Dermis lymphatic vessel endothelial cell (primary cell): Measurements from ENCODE around the gene UBTFL1. TPM values are rescaled to one million over a fixed set of nuclear protein-coding genes. Genes with fewer than 3 reads are reported as not detected.

Experiments used
- total RNA-seq: library from RNA; depleted of rRNA; stranded (reverse); fragments of >200 nt; gene quantifications from 2 replicates; pipeline ENCODE4 v1.2.1, GENCODE V29; 2014

UBTFL1 gene, protein sequence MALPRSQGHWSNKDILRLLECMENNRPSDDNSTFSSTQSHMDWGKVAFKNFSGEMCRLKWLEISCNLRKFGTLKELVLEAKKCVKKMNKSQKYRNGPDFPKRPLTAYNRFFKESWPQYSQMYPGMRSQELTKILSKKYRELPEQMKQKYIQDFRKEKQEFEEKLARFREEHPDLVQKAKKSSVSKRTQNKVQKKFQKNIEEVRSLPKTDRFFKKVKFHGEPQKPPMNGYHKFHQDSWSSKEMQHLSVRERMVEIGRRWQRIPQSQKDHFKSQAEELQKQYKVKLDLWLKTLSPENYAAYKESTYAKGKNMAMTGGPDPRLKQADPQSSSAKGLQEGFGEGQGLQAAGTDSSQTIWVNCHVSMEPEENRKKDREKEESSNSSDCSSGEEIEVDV
- total RNA-seq: not detected in 2 replicates

DNA sequence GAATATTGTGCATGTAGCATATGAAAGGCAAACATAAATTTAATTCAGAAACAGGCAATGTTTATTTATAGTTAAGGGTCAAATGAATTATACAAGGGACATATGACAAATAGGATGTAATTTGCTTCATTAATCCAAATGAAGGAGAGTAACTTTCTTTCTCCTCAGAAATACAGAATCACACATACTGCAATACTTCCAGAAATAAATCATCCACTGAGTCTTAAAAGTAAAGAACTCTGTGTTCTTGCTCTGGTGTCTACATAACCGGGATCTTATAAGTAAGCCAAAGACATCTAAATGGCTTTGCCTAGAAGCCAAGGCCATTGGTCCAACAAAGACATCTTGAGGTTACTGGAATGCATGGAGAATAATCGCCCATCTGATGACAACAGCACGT lies at the start of gene UBTFL1:
Gene UBTFL1 (plus strand): TSS at position 301 of the 400 bp plus-strand sequence. CDS start 0 bp downstream, at position 301.

DNA sequence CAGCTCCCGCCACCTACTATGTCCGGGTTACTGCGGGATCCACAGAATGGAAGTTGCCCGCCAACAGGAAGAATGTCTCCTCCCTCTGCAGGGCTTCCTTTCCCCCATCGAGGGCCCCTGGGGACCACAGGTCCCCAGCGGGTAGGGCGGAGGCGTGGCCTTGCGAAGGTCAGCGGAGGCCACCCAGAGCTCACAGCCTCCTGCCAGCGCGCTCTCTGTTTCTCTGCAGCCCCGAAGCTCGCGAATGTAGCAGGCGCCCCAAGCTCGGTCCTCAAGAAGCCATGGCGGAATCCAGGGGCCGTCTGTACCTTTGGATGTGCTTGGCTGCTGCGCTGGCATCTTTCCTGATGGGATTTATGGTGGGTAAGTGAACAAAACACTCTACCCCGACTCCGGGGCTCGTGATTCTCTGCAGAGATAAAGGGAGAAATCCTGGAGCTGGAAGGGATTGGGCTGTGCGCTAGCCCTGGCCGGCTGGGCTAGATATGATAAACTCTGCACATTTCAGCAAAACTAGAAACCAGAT lies 48.8 kb downstream of the UBTFL1 start, which contains the start of gene NAALAD2:
Gene NAALAD2 (plus strand): TSS at position 186 of the 526 bp plus-strand sequence. CDS start 96 bp downstream, at position 282.

Other genes with a start within 250 kb of the UBTFL1 start
- not detected in 2 replicates for gene TRIM64B, start 207.5 kb upstream of the UBTFL1 start, total RNA-seq
- not detected in 2 replicates for gene TRIM49D1, start 163.7 kb upstream of the UBTFL1 start, total RNA-seq
- not detected in 2 replicates for gene TRIM49D2, start 161.9 kb upstream of the UBTFL1 start, total RNA-seq
- gene TRIM64, start 119.9 kb upstream of the UBTFL1 start, total RNA-seq: not detected in 2 replicates
- gene TRIM49C, start 54.8 kb upstream of the UBTFL1 start, total RNA-seq: not detected in 2 replicates
- gene NAALAD2, start 48.7 kb downstream of the UBTFL1 start, total RNA-seq: 0.11 and 0.60 TPM in 2 replicates
- gene CHORDC1, start 137.1 kb downstream of the UBTFL1 start, total RNA-seq: 14.6 and 25.7 TPM in 2 replicates